Kidney epithelial cell (primary cell): ENCODE results near the gene ERC1. TPM values are rescaled to one million over a fixed set of nuclear protein-coding genes. Genes with fewer than 3 reads are reported as not detected.

Experiments
- DNase-seq: peaks from one replicate; pipeline ENCODE4 v3.0.0-alpha.2; 2010; ENCODE audit warnings: low read depth
- H3K27me3 ChIP-seq: 2 replicates; pipeline ENCODE4 v1.6.0; 2011; ENCODE audit warnings: low read length; ENCODE audit not compliant: control insufficient read depth, insufficient read depth
- H3K36me3 ChIP-seq: 2 replicates; pipeline ENCODE4 v1.5.1; 2011; ENCODE audit warnings: low read length; ENCODE audit not compliant: control insufficient read depth, insufficient read depth
- H3K4me3 ChIP-seq: 2 replicates; pipeline ENCODE4 v1.5.1; 2011; ENCODE audit warnings: low read depth, mild to moderate bottlenecking, control low read depth, low read length
- CTCF ChIP-seq: IDR thresholded peaks from 2 replicates; pipeline ENCODE4 v1.5.1; 2011; ENCODE audit warnings: mild to moderate bottlenecking, moderate library complexity, low read length, control low read depth, inconsistent platforms; ENCODE audit not compliant: insufficient read depth, poor library complexity, severe bottlenecking
- total RNA-seq: library from RNA; depleted of rRNA; stranded (reverse); fragments of >200 nt; gene quantifications from 2 replicates; pipeline ENCODE4 v1.2.3, GENCODE V29; 2015

The ERC1 gene
- total RNA-seq, 1 donor from 2014 or later: 16.4 TPM

GRCh38 chr12:1053690-1054089 lies 62.7 kb downstream of the ERC1 start:
- no peak for TF ChIP-seq CTCF
- Histone ChIP-seq H3K4me3 (no peak overlapping the region), H3K36me3 (no peaks in the 10 kb centered on the region), H3K27me3 (no peaks in the 10 kb centered on the region)
- DNase-seq: no peak

DNA sequence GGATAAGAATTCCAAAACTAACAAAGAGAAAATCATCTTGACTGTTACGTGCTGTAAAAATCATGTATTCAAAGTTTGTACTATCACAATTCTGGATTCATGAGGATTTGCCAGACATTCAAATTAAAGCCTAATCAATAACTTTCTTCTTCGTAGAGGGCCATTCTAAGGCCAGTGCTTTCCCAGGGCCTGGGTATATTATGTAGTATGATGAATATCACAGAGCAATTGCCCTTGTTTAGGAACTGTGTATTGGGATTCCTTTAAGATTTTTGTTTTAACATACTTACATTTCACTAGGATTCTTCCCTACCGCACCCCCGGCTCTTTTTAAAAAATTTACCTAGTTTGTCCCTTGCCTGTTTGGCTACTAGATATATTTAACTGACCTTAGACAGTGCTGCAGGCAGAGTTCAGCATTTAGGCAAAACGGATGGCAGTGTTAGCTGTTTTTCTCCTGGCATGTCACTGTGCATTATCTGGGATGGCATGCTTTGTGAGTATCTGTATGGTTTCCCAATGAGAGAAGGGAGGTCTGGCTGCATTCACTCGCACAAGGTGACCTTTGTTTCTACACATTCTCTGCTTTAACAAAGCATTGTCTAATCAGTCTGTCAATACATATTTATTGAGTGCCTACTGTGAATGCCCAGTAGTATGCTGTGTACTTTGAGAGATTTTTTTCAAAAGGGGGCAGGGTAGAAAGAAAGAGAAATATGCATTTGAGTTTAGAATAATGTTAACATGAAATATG lies 63.3 kb downstream of the ERC1 start:
- Histone ChIP-seq H3K27me3 (no peaks in the 10 kb centered on the region), H3K36me3 (no peaks in the 10 kb centered on the region), H3K4me3 (no peak overlapping the region)
- no peak for DNase-seq
- TF ChIP-seq CTCF: no peak

DNA sequence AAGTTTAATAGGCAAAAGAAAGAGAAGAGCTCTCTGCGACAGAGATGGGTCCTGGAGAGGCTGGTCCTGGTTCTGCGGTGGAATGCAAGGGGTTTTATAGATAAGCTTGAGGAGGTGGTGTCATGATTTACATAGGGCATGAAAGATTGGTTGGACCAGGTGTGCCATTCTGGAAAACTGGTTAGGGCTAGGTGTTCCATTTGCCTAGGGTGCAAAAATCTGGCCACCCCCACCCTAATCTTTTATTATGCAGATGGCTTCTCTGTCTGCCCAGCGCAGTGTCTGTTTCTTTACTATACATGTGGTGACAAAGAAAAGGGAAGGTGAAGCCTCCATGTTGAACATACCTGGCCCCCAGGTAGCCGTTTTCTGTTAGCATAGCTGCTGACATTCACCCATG lies 65.4 kb downstream of the ERC1 start:
- DNase-seq: no peak
- Histone ChIP-seq H3K27me3 (no peaks in the 10 kb centered on the region), H3K4me3 (no peak overlapping the region), H3K36me3 (no peaks in the 10 kb centered on the region)
- TF ChIP-seq CTCF: no peak

DNA sequence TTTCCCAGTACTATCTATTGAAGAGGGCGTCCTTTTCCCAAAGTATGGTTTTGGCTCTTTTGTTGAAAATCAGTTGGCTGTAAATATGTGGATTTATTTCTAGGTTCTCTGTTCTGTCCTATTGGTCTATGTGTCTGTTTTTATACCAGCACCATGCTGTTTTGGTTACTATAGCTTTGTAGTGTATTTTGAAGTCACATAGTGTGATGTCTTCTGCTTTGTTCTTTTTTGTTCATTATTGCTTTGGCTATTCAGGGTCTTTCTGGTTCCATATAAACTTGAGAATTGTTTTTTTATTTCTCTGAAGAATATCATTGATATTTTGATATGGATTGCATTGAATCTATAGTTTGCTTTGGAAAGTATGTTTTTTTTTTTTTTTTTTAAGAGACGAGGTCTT lies 67.4 kb downstream of the ERC1 start:
- no peak for DNase-seq
- Histone ChIP-seq H3K4me3 (no peak overlapping the region), H3K27me3 (no peaks in the 10 kb centered on the region), H3K36me3 (peaks cover 1% of the 10 kb centered on the region)
- TF ChIP-seq CTCF: no peak

- Histone ChIP-seq H3K4me3 (no peak overlapping the region), H3K27me3 (no peaks in the 10 kb centered on the region), H3K36me3 (peaks cover 1% of the 10 kb centered on the region)
- no peak for TF ChIP-seq CTCF
- DNase-seq: no peak
Measured at GRCh38 chr12:1059162-1059561, 68.1 kb downstream of the ERC1 start.

DNA sequence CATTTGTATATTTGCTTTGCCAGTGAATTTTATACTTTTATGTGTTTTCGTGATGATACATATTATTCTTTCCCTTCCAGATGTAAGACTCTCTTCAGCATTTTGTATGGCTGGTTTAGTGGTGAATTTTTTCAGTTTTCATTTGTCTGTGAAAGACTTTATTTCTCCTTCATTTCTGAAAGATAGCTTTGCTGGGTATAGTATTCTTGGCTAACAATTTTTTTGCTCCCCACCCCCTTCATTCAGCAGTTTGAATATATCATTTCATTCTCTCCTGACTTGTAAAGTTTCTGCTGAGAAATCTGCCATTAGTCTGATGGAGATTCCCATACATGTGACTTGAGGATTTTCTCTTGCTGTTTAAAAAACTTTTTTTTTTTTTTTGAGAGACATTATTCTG lies 72.8 kb downstream of the ERC1 start:
- no peak for TF ChIP-seq CTCF
- Histone ChIP-seq H3K27me3 (no peaks in the 10 kb centered on the region), H3K36me3 (peaks cover 1% of the 10 kb centered on the region), H3K4me3 (no peak overlapping the region)
- DNase-seq: no peak
